H4 (cell line): ENCODE data around the gene SBK2. TPM values are rescaled to one million over a fixed set of nuclear protein-coding genes. Genes with fewer than 3 reads are reported as not detected.
A peak's percentile ranks its signal among the peaks of the same experiment; 100 is the strongest.
"Not testable (repeated sequence)": the region's sequence is repeated elsewhere in the genome, so short reads cannot be mapped to it uniquely, and the experiment has no call there.

ENCODE experiments used
- DNase-seq: peaks from one replicate; pipeline ENCODE4 v3.0.0-alpha.2; 2015; ENCODE audit warnings: low spot score
- total RNA-seq: library from RNA; depleted of rRNA; stranded (reverse); fragments of >200 nt; shearing (Covaris generic); gene quantifications from 2 replicates; pipeline ENCODE4 v1.2.3, GENCODE V29; 2014; rRNA removed

The SBK2 gene
- not detected in 2 replicates for total RNA-seq

DNA sequence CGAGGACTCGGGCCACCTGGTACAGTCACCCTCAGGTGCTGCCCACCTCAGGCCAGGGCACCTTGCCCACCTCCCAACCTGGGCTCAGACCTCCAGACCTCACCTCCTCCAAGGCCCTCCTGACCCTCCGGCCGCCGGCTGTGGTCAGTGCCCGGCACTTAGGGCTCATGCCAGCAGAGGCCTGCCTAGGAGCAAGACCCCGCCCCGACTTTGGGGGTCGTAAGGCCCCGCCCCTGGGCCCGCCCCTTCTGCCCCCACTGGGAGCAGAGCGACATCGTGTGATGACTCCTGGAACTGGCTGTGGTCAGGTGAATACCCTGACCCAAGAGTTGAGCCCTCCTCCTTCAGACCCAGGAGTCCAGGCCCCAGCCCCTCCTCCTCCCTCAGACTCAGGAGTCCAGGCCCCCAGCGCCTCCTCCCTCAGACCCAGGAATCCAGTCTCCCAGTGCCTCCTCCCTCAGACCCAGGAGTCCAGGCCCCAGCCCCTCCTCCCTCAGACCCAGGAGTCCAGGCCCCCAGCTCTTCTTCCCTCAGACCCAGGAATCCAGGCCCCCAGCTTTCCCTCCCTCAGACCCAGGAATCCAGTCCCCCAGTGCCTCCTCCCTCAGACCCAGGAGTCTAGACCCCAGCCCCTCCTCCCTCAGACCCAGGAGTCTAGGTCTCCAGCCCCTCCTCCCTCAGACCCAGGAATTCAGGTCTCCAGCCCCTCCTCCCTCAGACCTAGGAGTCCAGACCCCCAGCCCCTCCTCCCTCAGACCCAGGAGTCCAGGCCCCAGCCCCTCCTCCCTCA, at the start of gene SBK2:
TSS of gene SBK2 (minus strand) at position 183 of the 790 bp plus-strand sequence. CDS start 839 bp downstream, outside the sequence.
- DNase-seq, result no peak

GRCh38 chr19:55585658-55586339, 48.9 kb upstream of the SBK2 start:
- no peak for DNase-seq

DNA sequence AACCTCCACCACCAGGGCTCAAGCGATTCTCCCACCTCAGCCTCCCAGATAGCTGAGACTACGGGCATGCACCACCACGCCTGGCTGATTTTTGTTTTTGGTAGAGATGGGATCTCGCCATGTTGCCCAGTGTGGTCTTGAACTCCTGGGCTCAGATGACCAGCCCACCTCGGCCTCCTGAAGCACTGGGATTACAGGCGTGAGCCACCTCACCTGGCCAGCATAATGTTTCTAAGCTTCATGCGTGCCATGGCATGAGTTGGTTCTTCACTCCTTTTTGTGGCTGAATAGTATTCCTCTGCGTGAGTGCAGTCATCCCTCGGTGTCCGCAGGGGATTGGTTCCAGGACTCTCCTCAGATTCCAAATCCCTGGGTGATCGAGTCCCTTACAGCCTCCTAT, 47.9 kb upstream of the SBK2 start:
- no peak for DNase-seq

DNA sequence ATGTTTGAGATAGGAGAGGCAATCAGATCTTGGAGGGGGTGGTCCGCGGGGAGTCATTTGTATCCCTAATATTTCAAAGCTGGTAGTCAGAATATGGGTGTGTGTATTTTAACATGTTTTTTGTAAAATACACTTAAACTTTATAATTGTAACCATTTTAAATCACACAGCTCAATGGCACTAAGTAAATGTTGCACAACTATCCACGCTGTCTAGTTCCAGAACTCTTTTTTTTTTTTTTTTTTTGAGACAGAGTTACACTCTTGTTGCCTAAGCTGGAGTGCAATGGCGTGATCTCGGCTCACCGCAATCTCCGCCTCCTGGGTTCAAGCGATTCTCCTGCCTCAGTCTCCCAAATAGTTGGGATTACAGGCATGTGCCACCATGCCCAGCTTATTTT, 47.0 kb upstream of the SBK2 start:
- not testable (repeated sequence) for DNase-seq

DNA sequence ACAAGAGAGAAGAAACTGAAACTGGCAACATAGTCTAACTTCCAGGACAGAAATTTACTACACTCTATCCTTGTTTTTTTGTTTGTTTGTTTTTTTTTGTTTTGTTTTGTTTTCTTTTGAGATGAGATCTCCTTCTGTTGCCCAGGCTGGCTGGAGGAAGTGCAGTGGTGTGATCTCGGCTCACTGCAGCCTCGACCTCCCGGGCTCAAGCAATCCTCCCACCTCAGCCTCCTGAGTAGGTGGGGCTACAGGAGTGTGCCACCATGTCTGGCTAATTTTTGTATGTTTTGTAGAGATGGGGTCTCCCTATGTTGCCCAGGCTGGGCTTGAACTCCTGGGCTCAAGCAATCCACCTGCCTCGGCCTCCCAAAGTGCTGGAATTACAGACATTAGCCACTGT, 45.4 kb upstream of the SBK2 start:
- not testable (repeated sequence) for DNase-seq

GRCh38 chr19:55581823-55582223, 44.9 kb upstream of the SBK2 start:
- DNase-seq, result no peak

DNA sequence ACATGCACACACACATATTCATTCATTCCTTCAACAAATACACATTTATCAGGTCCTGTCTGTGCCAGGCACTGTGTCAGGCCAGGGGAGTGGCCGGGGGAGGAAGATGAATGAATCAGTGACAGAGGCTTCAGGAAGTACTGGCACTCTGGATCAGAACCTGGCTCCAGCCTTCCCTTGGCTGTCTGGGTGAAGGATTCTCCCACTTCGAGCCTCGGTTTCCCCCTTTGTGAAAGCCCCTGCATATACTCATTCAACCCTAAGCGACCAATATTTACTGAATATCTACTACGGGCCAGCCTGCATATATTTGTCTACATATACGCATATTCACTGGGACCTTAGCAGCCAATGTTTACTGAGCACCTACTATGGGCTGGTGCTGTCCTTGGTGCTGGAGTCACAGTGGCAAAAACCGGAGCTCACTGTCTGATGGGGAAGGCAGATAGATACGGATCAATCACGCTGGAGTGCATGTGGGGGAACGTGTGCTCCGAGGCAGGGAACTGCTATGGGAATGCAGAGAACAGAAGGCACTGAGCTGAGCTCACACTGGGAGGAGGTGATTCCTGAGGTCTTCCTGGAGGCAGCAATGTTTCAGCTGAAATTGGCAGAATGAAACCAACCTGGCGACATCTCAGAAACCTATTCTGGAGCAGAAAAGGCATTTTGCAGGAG, 44.4 kb upstream of the SBK2 start:
- DNase-seq, result no peak

GRCh38 chr19:55580628-55581144, 43.8 kb upstream of the SBK2 start, which contains the start of gene ZNF579:
TSS of gene ZNF579 (minus strand) at chr19:55580848. CDS start at chr19:55579639, 1,209 bp downstream.
- peak; percentile 93 for DNase-seq

DNA sequence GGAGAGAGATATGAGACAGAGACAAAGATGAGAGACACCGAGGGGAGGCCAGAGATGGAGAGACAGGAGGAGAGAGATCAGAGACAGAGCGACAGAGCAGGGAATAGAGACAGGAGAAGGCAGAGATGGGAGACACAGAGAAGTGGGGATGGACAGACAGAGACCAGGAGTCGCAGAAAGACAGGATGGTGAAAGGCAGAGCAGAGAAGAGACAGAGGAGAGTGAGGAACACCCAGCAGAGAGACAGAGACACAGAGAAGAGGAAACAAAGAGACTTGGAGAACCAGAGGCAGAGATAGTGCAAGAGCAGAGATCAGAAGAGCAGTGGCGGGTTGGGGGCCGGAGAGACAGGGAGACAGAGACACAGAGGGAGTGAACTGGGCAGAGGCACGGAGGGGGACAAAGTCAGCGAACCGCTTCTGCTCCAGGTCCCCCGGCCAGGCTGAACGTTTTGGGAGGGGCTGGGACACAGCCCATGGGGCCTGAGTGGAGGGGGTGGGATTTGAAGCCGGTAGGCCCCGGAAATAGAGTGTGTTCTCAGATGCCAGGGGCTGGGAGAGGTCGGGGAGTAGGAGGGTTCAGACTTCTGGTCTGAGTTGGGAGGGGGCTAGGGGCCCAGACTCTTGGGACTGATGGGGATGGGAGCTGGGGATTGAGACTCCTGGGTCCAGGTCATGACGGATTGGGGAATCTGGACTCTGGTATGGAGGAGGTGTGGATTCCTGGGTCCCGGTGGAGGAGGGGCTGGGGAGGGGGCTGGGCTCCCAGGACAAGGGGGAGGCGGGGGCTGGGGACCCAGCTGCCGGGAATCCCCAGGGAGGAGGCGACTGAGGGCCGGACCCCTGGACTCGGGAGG, 43.1 kb upstream of the SBK2 start:
- DNase-seq, result no peak

DNA sequence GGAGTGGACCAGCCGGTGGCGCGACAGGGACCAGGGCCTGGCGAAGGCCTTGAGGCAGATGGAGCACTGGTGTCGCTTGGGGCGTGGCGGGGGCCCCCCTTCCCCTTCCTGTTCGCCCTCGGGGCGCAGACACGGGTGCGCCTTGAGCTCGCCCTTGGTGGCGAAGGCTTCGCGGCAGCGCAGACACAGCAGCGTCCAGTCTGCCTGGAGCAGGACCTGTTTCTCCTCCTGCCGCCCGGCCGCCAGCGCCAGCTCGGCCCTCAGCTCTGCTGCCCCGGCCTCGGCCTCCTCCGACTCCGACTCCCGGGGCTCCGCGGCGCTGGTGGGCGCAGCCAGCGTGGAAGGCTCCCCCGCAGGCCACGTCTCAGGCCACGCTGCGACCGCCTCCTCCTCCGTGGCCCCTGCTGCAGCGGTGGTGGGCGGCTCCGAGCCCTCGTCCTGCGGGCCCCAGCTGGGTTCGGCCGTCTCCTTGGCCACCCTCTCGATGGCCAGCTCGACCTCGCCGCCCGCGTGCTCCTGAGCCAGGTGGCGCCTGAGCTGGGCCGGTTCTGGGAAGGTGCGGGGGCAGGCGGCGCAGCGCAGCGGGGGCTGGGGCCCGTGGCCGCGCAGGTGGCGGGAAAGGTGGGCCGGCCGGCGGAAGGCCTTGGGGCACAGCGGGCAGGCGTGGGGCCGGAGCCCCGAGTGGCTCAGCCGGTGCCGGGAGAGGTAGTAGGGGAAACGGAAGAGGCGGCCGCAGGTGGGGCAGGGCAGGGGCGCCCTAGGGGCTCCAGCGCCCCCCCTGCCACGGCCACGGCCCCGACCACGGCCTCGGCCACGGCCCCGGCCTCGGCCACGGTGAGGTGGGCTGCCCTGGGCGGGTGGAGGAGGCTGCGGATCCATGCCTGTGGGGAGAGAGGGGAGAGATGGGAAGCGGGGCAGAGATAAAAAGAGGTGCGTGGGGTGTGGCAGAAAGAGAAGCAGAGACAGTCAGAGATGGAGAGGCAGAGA, 42.1 kb upstream of the SBK2 start:
- no peak for DNase-seq

DNA sequence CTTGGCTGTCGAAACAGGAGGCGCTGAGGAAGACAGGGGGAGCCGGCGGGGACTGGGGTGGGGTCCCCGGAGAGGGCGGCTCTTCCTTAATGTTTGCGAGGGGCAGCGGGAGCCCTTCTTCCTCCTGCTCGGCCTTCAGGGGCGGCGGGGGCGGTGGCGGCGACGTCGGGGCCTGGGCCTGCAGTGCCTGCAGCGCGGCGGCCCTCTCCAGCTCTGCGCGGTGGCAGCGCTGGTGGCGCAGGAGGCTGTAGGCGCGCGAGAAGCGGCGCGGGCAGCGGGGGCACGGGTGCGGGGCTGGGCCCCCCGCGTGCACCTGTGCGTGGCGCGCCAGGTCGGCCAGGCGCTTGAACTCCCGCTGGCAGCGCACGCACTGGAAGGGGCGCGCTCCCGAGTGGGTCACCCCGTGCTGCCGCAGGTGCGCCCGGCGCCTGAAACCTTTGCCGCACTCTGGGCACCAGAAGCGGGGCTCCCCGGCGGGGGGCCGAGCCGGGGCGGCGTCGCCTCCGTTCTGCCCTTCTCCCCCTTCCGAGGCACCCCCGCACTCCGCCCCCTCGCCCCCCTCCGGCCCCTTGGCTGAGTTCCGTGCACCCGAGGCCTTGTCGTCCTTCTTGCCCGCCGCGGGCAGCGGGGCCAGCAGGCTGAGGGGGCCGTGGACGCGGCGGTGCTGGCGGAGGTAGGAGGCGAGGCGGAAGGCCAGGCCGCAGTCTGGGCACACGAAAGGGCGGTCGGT, 41.3 kb upstream of the SBK2 start:
- DNase-seq, result no peak

DNA sequence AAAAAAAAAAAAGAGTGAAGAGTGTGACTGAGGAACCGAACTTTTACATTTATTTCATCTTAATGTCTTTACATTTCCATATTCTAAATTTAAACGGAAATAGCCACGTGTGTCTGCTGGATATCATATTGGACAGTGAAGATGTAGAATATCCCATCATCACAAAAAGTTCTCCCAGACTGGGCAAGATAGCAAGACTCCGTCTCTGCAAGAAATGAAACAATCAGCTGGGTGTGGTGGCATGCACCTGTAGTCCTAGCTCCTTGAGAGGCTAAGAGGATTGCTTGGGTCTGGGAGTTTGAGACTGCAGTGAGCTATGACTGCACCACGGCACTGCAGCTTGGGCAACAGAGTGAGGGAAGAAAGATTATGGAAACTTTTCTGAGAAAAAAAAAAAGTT, 39.8 kb upstream of the SBK2 start:
- no peak for DNase-seq

- DNase-seq, result not testable (repeated sequence)
Observed at GRCh38 chr19:55573929-55574328, 37.0 kb upstream of the SBK2 start.

- DNase-seq, result not testable (repeated sequence)
Observed at GRCh38 chr19:55569477-55569876, 32.5 kb upstream of the SBK2 start.

GRCh38 chr19:55567708-55568328, 30.9 kb upstream of the SBK2 start:
- no peak for DNase-seq

GRCh38 chr19:55566823-55567222, 29.9 kb upstream of the SBK2 start:
- DNase-seq, result no peak

GRCh38 chr19:55563261-55563690, 26.3 kb upstream of the SBK2 start:
- DNase-seq, result no peak

GRCh38 chr19:55559684-55560083, 22.8 kb upstream of the SBK2 start:
- DNase-seq, result no peak

DNA sequence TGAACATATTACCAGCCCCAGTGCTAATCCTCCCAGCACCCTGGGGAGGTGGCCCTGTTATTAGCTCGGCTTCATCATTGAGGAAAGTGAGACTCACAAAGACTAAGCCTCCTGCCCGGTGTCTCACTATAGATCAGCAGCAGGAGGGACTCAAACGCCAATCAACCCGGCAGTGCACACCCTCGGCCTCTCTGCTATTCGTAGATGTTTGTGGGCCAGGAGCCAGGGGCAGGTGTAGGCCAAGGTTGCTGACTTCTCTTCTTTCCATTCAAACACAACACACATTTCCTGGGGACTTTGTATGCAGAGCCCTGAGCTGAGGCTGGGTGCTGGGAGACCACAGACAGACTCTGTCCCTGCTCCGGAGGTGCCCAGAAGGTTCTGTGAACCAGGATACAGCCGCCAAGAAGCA, 17.8 kb upstream of the SBK2 start:
- no peak for DNase-seq
